HG03521 (cell line): ENCODE measurements around the gene DPCD.
"Not testable (repeated sequence)": the region's sequence is repeated elsewhere in the genome, so short reads cannot be mapped to it uniquely, and the experiment has no call there.

Experiments
- ATAC-seq: cut with Tn5 transposase; IDR thresholded peaks from one replicate; pipeline ENCODE4 v1.9.1; 2021; ENCODE audit warnings: mild to moderate bottlenecking, moderate library complexity; ENCODE audit not compliant: unreplicated experiment

The DPCD gene

DNA sequence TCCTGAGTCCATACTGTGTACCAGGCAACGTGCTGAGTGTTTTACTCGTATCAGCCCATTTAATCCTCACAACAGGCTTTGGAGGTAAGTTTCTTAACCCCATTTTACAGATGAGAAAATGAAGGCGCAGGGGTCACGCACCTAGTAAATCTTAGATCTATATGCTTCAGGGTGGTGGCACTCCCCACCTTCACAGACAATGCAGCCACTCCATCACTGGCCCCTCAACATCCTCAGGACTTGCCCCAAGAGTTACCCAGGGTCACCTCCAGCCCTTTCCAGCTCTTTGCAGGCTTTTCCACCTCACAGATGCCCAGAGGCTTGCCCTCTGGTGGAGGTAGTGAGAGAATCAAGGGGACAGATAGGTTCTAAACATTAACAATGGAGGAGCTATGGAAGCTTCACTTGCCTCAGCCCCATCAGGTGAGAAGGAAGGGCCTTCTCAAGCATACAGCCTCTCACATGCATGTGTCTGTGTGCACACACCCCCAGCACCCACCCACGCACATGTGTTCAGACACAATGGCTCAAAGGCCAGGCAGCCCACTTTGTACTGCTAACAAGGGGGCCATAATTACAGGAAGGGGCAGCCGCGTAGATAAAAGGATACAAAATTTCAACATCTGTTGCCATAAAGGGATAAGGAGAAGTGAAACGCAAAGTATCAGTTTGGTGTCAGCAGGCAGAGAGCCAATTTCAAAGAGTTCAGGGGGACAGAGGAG, 29.1 kb downstream of the DPCD start:
- ATAC-seq: no peak

DNA sequence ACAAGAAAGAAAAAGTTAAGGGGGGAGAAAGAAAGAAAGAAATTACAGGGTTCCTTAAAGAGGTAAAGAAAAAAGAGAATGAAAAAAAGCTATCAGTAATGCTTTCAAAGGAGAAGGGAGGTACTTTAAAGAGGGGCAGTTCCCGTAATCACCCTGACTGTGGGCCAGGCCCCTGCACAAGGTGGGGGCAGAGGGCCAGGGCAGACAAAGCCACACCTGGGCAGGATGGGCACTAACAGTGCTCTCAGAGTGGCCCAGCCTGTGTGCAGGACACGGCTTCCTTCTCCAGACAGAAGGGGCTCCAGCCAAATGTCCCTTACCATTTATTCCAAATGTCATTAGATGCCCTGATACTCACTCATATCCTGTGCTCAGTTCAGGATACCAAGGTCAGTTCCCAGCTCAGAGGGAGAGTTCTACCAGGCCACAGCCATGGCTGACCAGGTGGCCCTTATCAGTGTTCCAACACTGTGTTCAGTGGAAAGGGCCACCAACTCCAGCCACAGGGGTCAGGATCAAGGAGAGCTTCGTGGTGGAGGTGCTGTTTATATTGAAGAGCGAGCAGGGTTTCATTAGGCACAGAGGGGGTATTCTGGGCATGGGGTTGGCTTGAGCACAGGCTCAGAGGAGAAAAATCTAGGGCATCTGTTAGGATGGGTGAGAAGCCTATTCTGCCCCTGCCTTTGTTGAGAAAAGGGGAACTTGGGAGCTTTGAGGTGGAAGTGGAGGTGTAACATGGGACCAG, 29.9 kb downstream of the DPCD start:
- no peak for ATAC-seq

DNA sequence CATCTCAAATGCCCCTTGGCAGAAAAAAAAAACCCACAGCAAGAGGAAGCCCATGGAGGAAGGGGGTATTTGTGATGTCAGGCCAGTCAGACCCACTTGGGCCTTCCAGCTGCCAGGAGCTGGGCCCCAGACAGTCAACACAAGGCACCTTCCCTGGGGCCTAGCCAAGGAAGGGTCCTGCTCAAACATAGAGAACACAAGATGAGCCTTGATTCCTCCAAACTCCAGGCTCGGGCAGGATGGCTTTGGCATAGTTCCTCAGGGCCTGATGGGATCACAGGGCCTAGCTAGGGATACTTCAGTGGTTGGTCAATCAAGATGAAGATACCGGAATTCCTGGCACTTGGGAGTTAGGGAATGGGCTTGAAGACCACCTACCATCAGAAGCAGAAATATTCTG, 30.8 kb downstream of the DPCD start:
- ATAC-seq: no peak

DNA sequence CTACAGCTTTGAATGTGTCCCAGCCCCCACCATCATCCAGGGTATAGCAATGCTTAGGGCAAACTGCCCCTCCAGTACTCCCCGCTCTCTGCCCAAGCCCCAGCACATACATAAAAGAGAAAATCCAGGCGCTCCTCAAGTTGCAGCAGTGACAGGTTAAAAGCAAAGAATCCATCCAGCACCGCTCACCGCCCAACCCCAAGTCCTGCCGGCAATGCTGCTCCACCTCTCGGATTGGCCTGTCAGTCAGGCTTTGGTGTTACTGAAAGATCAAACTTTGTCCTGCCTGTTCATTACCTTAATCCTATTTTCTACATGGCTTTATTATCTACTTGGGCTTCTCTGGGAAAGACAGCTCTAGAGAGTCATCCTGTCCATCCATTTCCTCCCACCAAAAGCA, 31.9 kb downstream of the DPCD start:
- ATAC-seq: no peak

DNA sequence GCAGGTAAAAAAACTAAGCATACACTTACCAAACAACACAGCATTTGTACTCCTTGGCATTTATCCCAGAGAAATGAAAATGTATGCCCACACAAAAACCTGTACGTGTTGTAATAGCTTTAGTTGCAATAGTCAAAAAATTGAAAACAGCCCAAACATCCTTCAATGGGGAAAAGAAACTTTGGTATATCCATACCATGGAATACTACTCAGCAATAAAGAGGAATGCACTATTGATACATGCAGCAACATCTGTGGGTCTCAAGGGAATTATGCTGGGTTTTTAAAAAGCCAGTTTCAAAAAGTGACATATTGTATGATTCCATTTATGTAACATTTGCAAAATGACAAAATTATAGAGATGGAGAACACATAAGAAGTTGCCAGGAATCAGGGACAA, 35.4 kb downstream of the DPCD start:
- ATAC-seq: no peak

DNA sequence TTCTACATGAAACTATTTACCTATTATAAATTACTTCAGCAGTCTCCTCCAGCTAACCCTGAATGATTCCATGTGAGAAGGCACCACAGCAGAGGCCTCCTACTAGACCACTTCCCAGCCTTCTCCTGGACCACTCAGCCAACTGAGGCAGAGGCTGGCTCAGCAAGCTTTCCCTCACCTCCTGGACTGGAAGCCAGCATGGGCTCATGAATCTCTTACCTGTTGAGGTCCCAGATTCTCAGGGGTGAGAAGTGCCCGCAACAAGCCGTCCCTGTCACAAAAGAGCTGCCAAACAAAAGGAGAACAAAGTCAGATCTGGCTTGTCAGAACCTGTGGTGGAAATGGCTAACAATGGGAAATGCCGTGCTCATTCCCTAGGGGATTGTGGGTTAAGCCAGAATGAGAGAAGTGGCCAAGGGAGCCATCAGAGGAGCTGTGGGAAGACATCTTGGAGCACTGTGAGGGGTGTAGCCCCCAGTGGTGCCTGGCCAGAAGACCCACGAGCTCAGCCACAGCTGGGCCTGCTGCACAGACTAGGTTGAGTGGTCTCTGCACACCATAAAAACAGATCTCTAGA, 36.5 kb downstream of the DPCD start:
- ATAC-seq: no peak

DNA sequence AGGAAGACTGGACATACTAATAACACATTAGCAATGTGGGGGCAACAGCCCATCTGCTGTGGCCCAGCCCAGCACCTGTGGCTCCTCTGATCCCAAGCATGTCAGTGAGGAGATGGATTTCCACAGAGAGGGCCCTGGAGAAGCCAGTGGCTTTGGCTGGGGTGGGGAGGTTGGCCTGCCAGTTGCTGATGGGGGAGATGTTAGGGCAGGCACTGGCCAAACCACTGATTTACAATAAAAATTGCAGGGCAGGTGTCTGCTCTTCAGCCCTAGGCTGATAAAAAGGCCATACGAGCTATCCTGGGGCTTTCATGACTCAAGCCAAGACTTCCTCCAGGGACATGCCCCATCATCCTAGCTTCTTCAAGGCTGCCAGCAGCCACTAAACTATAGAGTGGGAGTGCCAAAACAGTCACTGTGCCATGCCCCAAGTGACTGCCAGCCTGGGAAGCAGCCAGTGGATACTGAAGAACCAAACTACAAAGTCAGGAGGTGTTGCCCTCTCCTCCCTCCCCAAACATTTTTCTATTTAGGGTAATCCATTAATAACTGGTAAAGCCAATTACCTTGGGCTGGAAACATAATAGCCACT, 37.8 kb downstream of the DPCD start:
- no peak for ATAC-seq

DNA sequence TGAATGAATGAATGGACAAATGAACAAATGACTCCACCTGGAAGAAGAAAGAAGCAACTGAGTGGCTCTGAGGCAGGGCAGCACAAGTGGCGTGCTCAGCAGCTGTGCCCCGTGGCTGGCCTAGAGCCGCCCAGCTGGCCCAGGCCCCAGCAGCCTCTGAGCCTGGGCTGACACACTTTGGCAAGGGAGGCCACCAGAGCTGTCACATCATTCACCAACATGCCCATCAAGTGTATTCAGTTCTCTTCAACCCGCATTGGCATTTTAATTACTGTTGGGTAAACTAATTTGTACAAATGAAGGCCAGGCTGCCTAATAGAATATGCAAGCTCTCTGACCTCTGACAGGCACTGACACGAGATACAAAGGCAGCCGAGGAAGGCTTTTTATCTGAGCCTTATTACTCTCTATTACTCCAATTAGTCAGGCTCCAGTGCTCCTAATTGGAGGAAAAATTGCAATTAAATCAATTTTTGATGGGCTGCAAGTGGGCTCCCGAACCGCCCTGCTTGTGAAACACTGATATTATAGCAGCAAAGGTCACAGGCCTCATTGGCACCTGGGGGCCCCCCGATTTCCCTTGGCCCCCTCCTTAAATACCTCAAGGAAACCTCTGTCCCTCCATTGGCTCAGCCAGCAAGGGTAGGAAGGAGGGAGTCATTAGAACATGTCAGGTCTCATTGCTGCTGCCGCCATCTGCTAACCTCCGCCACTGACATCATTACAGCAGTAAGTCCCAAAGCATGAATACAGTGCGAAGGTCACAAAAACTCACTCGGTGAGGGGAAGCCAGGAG, 41.9 kb downstream of the DPCD start:
- no peak for ATAC-seq

DNA sequence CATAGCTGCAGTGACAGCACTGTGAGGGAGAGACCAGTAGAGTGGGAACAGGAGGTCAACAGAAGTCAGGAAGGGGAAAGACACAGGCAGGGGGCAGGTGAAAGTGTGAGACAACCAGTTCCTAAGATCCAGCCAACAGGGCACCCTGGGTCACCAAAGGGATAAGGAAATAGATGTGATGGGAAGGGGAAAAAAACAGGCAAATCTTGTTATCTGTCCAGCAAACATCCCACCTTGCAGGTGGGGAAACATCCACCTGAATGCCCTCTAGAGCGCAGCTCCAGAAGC, 42.5 kb downstream of the DPCD start:
- ATAC-seq: no peak

DNA sequence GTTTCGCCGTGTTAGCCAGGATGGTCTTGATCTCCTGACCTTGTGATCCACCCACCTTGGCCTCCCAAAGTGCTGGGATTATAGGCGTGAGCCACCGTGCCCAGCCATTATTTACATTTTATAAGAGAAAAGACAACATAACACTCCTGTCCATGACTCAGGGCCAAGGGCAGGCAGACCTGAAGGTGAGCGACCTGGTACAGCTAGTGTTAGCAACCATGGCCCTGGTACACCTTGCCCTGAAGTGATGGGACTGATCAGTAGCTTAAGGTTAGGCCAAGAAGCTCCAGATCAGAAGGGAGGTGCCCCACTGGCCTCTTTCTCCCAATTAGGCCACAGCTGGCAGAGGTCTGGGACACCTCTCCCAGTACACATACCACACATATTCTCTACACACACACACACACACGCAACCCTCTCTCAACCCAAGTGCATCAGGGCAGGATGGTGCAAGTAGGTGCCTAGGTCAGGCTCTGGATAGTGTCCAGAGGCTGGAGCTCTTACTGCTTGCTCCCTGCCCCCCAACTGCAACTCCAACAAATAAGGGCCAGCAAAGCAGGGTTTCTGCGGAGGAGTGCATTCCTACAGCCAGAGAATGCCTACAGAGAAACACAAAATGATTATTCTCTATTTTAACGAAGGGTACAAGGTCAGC, 43.8 kb downstream of the DPCD start:
- ATAC-seq: no peak

DNA sequence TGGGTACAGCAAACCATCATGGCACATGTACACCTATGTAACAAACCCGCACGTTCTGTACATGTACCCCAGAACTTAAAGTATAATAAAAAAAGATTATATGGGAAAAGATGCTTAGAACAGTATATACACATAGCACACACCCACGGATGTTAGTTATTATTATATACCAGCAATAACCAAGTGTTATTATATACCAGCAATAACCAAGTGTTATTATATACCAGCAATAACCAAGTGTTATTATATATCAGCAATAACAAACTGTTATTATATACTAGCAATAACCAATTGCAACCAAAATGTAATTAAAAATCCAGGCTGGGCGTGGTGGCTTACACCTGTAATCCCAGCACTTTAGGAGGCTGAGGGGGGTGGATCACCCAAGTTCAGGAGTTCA, 45.4 kb downstream of the DPCD start:
- ATAC-seq: not testable (repeated sequence)

DNA sequence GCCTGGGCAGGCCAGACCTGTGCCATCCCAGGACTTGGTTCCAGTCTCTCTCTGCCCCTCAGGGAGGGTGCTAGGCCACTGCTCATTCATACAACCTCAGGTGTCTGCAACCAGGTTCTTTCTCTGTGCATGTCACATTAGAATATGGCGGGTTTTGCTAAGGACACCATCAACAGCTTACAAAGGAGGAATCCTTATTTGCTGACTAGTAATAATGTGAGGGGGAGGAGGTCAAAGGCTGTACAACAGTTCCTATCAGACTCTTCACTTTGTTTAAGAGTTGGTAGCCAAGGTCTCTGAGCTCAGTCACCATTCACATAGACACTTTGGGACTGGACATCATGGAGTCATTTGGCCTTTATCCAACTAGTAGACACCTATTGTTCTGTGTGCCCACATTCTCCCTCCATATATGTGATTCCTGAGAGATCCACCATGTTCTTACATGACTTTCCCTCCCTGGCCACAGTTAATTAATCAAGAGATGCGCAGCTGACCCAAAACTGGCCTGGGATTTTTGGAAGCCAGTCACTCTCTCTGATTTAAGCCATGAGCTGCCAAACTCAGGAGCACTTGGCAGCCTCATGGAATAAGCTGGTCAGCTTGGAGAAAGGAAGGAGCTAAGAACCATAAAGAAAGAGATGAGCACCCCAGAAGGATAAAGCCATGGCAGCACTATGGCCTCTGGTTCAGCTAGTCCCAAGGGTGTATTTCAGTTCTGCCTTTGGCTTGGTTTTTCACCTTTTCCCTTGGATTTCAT, 51.2 kb downstream of the DPCD start:
- no peak for ATAC-seq

DNA sequence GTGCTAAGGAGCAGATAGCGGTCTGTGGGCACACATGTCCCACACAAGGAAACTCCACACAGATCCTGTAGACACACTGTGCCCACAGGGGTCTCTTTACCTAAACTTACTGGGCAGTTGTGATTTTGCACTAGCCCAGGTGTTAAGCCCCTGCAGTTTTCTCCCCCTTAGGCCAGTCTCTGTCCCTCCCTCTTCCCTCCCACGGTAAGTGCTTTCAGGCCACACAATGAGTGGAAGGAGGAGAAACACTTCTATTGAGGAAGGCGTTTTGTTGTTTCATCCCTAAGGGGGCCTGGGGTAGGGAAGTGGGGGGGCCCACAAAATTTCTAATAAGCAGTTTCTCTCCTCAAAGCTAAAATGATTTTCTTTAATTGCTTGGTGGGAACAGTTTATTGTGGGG, 55.4 kb downstream of the DPCD start:
- ATAC-seq: no peak

DNA sequence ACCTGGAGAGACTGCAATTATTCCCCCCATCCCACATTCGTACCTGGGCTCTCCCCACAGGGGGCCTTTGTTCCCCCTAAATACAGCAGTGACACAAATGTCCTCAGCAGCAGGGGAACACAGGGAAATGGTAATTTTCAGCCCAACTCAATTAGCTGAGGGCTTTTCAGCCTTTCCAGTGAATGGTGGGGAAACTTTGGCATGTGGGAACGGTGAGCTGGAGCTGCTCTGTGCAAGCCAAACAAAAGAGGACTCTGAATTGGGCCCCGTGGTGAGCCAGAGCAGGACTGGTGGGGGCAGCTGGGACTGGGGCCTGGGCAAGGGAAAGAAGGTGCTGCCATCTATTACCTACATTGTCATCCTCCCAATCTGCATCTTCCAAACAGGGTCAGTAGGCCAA, 55.9 kb downstream of the DPCD start:
- ATAC-seq: no peak

DNA sequence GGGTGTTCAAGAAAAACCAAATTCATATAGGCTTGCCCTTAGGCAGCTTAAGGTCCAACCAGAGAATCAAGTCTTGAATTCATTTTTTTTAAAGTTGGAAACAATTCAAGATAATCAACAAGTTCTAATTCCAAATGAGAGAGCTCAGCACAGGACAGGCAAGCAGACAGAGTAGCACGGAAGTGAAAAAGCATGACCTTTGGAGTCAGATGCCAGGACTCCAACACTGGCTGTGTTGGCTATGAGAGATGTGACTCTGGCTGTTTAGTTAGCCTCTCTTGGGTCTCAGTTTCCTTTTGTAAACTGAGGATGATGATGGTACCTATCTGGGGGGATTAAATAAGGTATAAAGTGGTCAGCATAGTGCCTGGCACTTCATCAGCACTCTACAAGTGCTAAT, 57.5 kb downstream of the DPCD start:
- no peak for ATAC-seq

DNA sequence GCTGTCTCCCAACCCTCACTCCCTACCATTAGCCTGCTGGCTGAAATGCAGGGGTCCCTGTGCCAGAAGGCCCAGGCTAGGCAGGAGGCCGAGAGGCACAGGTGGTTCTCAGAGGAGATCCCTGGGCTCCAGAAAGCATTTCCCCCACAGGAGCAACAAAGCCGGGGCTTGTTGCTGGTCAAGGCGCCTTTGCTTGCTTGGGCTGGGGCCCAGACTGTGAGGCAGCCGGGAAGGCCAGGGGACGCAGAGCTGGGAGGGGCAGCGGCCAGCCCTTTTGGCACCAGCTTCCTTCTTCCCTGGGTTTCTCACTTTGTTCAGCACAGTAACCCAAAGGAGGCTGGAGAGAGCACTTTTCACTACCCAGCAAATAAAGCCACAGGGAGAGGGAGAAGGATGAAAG, 58.2 kb downstream of the DPCD start:
- no peak for ATAC-seq

DNA sequence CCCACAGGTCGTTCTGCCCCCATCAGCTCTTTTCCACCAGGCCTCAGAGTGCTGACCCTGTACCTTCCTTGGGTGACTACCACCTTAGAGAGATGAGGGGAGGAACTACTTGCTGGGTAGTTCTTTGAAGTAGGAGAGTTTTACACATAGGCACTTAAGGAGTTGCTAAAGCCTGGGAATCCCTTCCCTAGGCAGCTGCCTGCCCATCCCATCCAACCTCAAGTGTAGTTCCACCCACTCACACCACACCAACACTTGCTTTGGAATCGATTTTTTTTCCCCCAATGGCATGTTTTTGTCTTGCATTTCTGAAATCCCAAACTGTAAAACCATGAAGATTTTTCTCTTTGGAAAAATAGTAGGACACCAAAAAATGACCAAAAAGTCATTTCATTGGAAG, 59.1 kb downstream of the DPCD start:
- no peak for ATAC-seq

DNA sequence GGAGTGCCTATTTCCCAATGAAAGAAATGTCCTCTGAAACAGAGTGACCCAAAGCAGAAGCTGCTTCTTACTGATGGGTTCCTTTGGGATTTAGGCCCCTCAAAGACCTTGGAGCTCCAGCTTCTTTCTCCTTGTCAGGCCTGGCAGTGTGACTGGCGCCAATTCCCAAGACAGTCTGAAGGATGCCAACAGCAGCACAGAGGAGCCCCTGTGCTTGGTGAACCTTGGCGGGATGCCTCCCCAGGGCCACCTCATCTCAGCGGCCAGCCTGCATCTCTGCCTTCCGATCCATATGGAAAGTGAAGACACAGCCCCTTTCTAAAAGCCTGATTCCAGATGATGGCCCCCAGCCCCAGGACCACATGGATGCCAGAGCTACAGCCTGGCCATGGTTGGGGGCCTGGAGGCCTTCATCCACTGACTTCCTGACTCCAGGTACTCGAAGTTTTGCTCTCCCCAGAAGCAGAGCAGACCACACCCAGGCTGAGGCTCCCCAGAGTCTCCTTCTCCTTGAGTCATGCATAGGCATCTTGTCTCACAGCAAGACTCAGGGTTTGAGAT, 61.5 kb downstream of the DPCD start:
- ATAC-seq: no peak

DNA sequence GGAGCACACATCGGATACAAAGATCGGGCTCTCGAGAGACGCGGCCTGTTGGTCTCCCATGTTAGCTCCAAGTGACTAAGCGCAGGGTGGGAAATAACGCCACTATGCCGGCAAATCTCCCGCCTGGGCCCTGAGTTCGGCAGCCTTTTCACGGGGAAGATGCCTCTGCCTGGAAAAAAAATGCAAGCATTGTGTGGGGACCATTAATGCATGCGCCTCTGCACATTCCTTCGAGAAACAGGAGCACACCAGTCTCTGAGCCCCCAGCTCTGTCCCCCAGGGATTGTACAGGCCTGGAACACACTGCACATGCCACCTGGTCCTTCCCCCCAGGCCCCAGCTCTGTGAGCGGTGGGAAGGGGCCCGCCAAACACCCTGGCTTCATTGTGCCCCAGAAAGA, 62.7 kb downstream of the DPCD start:
- ATAC-seq: no peak

DNA sequence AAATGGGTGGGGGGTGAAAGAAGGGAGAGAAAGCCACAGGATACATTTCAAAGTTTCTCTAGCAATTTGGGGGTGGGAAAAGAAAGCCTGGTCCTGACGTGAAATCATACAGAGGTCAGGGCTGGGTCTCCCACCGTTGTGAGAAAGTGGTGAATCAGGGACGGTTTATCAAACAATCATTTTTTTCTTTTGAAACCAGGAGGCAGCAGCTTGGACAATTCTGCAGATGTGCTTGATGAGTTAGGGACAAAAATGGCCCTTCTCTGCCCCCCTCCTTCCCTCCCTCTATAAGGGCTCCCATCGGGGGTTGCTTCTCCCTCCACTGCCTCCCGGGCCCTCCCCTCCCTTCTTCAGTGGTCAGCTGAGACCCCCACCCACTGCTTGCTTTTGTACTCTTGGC, 63.2 kb downstream of the DPCD start:
- no peak for ATAC-seq
